Spleen (tissue), 11 donors: Measurements from ENCODE around the gene AOAH. TPM values are rescaled to one million over a fixed set of nuclear protein-coding genes. Genes with fewer than 3 reads are reported as not detected.

ENCODE experiments used
- DNase-seq: peaks from one replicate; pipeline ENCODE4 v3.0.0-alpha.2; 2020
- H3K27ac ChIP-seq, 8 donors: fragments of 200-600 bp; sonication (generic) in 7 of 8; 1 replicate in 4 of 8; 2 replicates in 4 of 8; pipeline versions ENCODE4 v1.5.0 to v1.8.0; 2016 to 2021; ENCODE audit warnings: inconsistent platforms in 4 of 8, mild to moderate bottlenecking in 4 of 8, moderate library complexity in 1 of 8
- H3K27me3 ChIP-seq, 7 donors: fragments of 200-600 bp; sonication (generic) in 6 of 7; replicated peaks in 1 of 7; 1 replicate in 4 of 7; 2 replicates in 3 of 7; pipeline versions ENCODE4 v1.5.0 to v1.8.0; 2016 to 2021; ENCODE audit warnings: inconsistent platforms in 3 of 7, mild to moderate bottlenecking in 1 of 7
- H3K36me3 ChIP-seq, 6 donors: fragments of 200-600 bp; sonication (generic) in 5 of 6; 1 replicate in 4 of 6; 2 replicates in 2 of 6; pipeline versions ENCODE4 v1.5.0 to v1.8.0; 2016 to 2021; ENCODE audit warnings: inconsistent platforms in 2 of 6
- H3K4me1 ChIP-seq, 6 donors: fragments of 200-600 bp; sonication (generic) in 5 of 6; 1 replicate in 3 of 6; 2 replicates in 3 of 6; pipeline versions ENCODE4 v1.5.0 to v1.8.0; 2016 to 2021; ENCODE audit warnings: inconsistent platforms in 3 of 6
- H3K4me3 ChIP-seq, 8 donors: fragments of 200-600 bp; sonication (generic) in 7 of 8; 1 replicate in 4 of 8; 2 replicates in 4 of 8; pipeline versions ENCODE4 v1.5.0 to v1.8.0; 2016 to 2021; ENCODE audit warnings: inconsistent platforms in 4 of 8, mild to moderate bottlenecking in 4 of 8, moderate library complexity in 2 of 8
- H3K9me3 ChIP-seq, 8 donors: fragments of 200-600 bp; sonication (generic) in 7 of 8; 1 replicate in 4 of 8; 2 replicates in 4 of 8; pipeline versions ENCODE4 v1.5.0 to v1.8.0; 2016 to 2021; ENCODE audit warnings: inconsistent platforms in 4 of 8
- CTCF ChIP-seq, 11 experiments: fragments of 200-600 bp in 7 of 11; fragments of 450-650 bp in 4 of 11; sonication (generic) in 4 of 11; IDR thresholded peaks in 8 of 11; conservative IDR thresholded peaks in 3 of 11; 1 replicate in 7 of 11; 2 replicates in 4 of 11; pipeline versions ENCODE4 v1.4.0 to v1.8.0; 2016 to 2021; ENCODE audit warnings: antibody characterized with exemption in 11 of 11, inconsistent platforms in 4 of 11, mild to moderate bottlenecking in 1 of 11
- POLR2A ChIP-seq, 3 donors: fragments of 450-650 bp; IDR thresholded peaks; one replicate each; pipeline ENCODE4 v1.5.1; 2017; ENCODE audit warnings: antibody characterized with exemption in 3 of 3, mild to moderate bottlenecking in 1 of 3
- POLR2AphosphoS5 ChIP-seq, 3 donors: sonication (generic); formaldehyde crosslinking; IDR thresholded peaks; one replicate each; pipeline ENCODE4 v1.5.1; 2017; ENCODE audit warnings: antibody characterized with exemption in 3 of 3
- WGBS, 5 donors: extraction: QIAGEN DNeasy Blood & Tissue Kit in 3 of 5; methylation state at CpG; one replicate each; pipeline versions ENCODE4 v1.1.5 to v1.1.7; 2013 to 2018; 5-methylcytosine and 5-hydroxymethylcytosine counted together
- intact Hi-C: fragments of 100-400 bp; cut with DNase I; formaldehyde crosslinking; loops from one replicate; pipeline ENCODE4 v1.15.0; 2023; ENCODE audit warnings: low total_unique reads
- polyA plus RNA-seq, 3 donors: library from polyadenylated mRNA; stranded (reverse); fragments of 200-250 nt; gene quantifications; one replicate each; pipeline ENCODE4 v1.2.1, GENCODE V29; 2013
- total RNA-seq, 7 donors: library from RNA; depleted of rRNA in 3 of 7; stranded (reverse); fragments of >200 nt in 3 of 7; fragmentation: NEBNext Ultra II Directional in 4 of 7; extraction: Animal tissue kit (Norgen Biotek cat#: 25700) in 4 of 7; gene quantifications; one replicate each; pipeline versions ENCODE4 v1.1.0 to v1.2.1, GENCODE V29; 2016 to 2021
- donor health status: healthy with polysubstance abuse.
- donor health status: DM: no; HTN: no; CAD: no; lungs with moderate emphysema.
- donor health status: DM: no; HTN: no; CAD: no.
- donor health status: Bipolar disorder and iron deficiency.
- donor health status: healthy.
- donor health status: DM: no; HTN: no; CAD: no.
- donor health status: DM: yes; HTN: yes; CAD: no.

Gene AOAH
- total and polyA plus RNA-seq, 10 donors: 30.3 to 316 (median 191) TPM

GRCh38 chr7:36514289-36515243 lies 209.7 kb downstream of the AOAH start:
- no peak for TF ChIP-seq POLR2AphosphoS5 (IDR thresholded peaks at IDR 0.05)
- TF ChIP-seq POLR2A (IDR thresholded peaks at IDR 0.05): no peak
- no peak for TF ChIP-seq CTCF (IDR thresholded peaks at IDR 0.05 in 8 of 11, conservative IDR thresholded peaks at IDR 0.05 in 3 of 11)
- Histone ChIP-seq H3K4me3 (no peak overlapping the region), H3K27me3 (no peaks in the 10 kb centered on the region), H3K9me3 (no peaks in the 10 kb centered on the region), H3K4me1 (peaks cover 0 to 7% (median 0%) of the 10 kb centered on the region in 6 donors), H3K36me3 (peaks cover 0 to 44% (median 3%) of the 10 kb centered on the region in 6 donors), H3K27ac (no peak overlapping the region)
- no peak for DNase-seq
- WGBS, 5 donors: 89 to 98% (median 93%) methylated on average over 10 of the region's 10 CpGs
- intact Hi-C loops: no loop called here

- 80 to 93% (median 87%) methylated on average over 10 of the region's 10 CpGs for WGBS, 5 donors
- no peak for DNase-seq
- H3K27me3 ChIP-seq: no peaks in the 10 kb centered on the region
- TF ChIP-seq POLR2AphosphoS5 (IDR thresholded peaks at IDR 0.05) (peak; percentile 17 to 29 (median 29)), CTCF (IDR thresholded peaks at IDR 0.05 in 8 of 11, conservative IDR thresholded peaks at IDR 0.05 in 3 of 11) (no peak), POLR2A (IDR thresholded peaks at IDR 0.05) (no peak)
- peaks cover 0 to 32% (median 3%) of the 10 kb centered on the region in 6 donors for H3K36me3 ChIP-seq
- no peak overlapping the region for H3K27ac ChIP-seq
- peaks cover 0 to 7% (median 0%) of the 10 kb centered on the region in 6 donors for H3K4me1 ChIP-seq
- no peak overlapping the region for H3K4me3 ChIP-seq
- H3K9me3 ChIP-seq: no peaks in the 10 kb centered on the region
- intact Hi-C loops: no loop called here
Observed at GRCh38 chr7:36513393-36513792, 210.9 kb downstream of the AOAH start.

GRCh38 chr7:36512616-36513015 lies 211.7 kb downstream of the AOAH start:
- H3K27me3 ChIP-seq: no peaks in the 10 kb centered on the region
- 48 to 73% (median 65%) methylated on average over 4 of the region's 4 CpGs for WGBS, 5 donors
- no peak for DNase-seq
- TF ChIP-seq CTCF (IDR thresholded peaks at IDR 0.05 in 8 of 11, conservative IDR thresholded peaks at IDR 0.05 in 3 of 11) (no peak), POLR2AphosphoS5 (IDR thresholded peaks at IDR 0.05) (peak in 1 of 3 donors; percentile 13), POLR2A (IDR thresholded peaks at IDR 0.05) (no peak)
- no peak overlapping the region for H3K4me3 ChIP-seq
- H3K9me3 ChIP-seq: no peaks in the 10 kb centered on the region
- peaks cover 0 to 7% (median 0%) of the 10 kb centered on the region in 6 donors for H3K4me1 ChIP-seq
- H3K36me3 ChIP-seq: peaks cover 0 to 28% (median 3%) of the 10 kb centered on the region in 6 donors
- H3K27ac ChIP-seq: no peak overlapping the region
- intact Hi-C loops: no loop called here

GRCh38 chr7:36509962-36510361 lies 214.3 kb downstream of the AOAH start:
- TF ChIP-seq POLR2A (IDR thresholded peaks at IDR 0.05) (no peak), POLR2AphosphoS5 (IDR thresholded peaks at IDR 0.05) (peak in 1 of 3 donors; percentile 54)
- 90 to 97% (median 92%) methylated on average over 9 of the region's 9 CpGs for WGBS, 5 donors
- Histone ChIP-seq H3K36me3 (peaks cover 0 to 28% (median 3%) of the 10 kb centered on the region in 6 donors), H3K9me3 (peaks cover 0 to 4% (median 0%) of the 10 kb centered on the region in 8 donors), H3K27ac (no peak overlapping the region), H3K4me3 (no peak overlapping the region), H3K27me3 (no peaks in the 10 kb centered on the region), H3K4me1 (no peaks in the 10 kb centered on the region)
- DNase-seq: no peak
- intact Hi-C loops: no loop called here
